ENCODE results near the gene CALCOCO1. TPM values are rescaled to one million over a fixed set of nuclear protein-coding genes. Genes with fewer than 3 reads are reported as not detected.
A peak's percentile ranks its signal among the peaks of the same experiment; 100 is the strongest.

The CALCOCO1 gene
- polyA plus RNA-seq, 5 donors = 98.9 to 176 (median 141) TPM

DNA sequence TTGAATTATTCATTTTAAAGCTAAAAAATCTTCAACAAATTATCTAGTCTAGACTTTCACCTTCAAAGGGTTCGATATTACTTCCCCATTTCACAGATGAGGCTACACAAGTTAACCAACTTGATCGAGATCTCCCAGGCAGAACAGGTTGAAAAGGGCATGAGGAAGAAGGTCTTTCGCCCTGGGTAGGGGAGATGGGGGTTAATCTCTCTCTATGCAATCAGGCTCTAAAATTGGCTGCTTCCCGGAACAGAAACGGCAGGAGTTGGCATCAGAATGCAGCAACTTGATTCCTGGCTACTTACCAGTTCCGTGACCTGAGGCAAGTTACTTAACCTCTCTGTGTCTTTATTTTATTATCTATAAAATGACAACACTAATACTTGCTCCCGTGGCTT, 26.9 kb upstream of the CALCOCO1 start:
- no peak for DNase-seq

DNA sequence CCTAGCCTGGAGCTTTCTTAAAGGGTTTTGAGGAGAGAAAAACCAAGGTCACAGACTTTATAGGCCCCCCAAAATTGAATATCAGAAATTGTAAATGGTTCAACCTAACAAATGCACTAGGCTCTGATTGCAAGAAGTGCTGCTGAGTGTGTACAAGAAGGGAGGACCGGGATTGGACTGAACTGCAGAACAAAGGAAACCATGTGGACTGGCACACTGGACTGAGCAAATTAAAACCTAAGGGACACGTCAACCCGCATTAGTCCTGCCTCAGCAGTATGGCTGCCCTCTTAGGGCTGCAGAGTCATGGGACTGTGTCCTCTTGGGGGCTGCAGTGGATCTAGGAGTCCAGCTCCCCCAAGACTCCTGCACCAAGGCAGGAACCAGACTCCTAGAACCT, 25.4 kb upstream of the CALCOCO1 start:
- no peak for DNase-seq

GRCh38 chr12:53752192-53752601, 24.9 kb upstream of the CALCOCO1 start:
- DNase-seq = no peak

- DNase-seq = no peak
These were observed 24.3 kb upstream of the CALCOCO1 start, which contains the start of gene CISTR for GRCh38 chr12:53751336-53752191. Gene CISTR (minus strand): TSS chr12:53751979.

DNA sequence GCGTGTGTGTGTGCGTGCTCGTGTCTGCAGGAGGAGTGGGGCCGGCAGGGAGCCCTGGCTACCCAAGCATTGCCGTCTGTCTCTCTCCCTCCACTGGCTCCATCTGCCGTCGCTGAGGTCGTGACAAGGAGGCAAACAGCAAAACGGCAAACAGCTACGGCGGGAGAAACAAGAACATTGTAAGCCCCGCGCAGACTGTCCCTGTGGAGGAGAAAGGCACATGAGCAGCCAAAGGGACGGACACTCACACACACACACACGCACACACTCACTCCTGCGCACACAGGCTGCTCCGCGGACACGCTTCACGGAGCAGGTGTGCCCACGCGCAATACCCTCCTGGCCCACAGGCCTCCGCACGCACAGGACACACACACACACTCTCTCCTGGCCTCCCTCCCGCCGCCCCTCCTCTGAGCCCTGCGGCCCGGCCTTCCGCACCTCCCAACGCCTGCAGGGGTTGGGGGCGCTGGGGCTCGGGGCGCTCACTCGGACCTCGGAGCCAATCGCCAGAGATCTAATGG, 23.6 kb upstream of the CALCOCO1 start:
- DNase-seq = peak in 1 of 2 donors; percentile 18

GRCh38 chr12:53749986-53750811, 22.9 kb upstream of the CALCOCO1 start:
- no peak for DNase-seq

DNA sequence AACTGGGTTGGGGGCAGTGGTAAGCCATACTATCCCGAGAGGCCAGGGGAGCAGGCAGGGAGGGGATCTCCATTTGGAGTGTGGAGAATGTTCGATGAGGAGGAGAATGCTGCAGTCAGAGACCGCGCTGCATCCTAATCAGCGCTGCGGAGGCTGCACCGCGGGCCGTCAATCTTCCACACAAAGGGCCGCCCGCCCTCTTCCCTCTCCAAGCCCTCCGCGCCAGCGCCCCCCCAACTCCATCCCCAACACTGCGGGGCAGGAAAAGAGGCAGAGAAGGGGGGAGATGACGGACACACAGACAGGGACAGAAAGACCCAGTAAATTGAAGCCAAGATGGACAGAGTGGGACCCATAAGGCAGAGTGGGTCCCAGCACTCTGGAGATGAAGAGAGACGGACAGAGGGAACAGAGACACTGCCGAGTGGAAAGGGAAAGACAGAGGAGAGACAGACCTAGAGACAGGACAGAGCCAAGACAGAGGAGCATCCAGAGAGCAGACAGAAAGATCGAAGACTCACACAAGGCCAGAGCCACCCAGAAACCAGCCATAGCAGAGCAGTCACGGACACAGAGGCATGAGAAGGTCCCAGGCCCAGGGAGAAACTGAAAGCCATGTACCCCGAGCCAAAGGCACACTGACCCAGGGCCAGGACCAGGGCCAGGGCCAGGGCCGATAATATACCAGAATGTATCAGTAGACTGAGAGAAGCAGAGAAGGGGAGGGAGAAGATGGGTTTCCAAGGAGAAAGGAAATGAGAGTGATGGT, 21.0 kb upstream of the CALCOCO1 start:
- DNase-seq = no peak

DNA sequence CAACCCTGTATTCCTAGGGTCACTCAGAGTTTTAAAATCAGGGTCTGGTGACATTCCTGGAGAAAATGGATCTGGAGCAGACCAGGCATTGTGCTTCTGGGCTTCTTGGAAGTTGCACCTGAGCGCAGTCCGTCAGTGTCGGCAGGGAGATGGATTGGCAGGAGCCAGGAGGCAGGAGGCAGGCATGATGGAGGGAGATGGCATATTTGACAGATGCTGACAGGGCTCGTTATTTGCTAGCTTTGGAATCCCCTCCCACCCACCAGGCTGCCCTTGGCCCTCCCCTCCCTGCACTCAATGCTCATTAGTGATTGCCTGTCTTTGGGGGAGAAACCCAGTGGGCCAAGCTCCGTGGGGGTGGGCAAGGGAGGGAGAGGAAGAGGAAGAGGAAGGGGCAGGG, 19.8 kb upstream of the CALCOCO1 start:
- DNase-seq = no peak

DNA sequence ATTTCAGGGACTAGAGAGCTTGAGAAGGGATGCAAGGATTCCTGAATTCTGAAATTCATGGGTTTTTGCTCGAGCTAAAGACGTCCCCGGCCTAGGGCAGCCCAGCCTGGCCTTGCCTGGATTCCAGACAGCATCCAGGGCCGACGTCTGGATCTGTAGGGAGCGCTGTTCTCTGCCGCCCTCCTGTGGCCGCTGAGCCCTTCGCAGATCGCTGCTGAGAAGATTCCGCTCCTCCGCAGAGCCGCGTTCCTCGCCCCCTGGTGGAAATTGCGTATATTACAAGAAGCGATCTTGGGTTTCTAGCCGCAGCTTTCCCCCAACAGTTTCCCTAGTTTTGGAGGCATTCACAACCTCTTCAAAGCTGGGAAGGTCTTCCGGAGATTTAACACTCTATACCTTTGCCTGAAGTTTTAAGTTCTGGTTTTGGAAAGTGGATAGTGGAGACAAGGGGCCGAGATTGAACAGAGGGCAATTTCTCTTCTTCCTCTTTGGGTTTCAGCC, 19.4 kb upstream of the CALCOCO1 start:
- DNase-seq = peak; percentile 86 to 91

- DNase-seq = no peak
These were observed 17.5 kb upstream of the CALCOCO1 start for GRCh38 chr12:53744751-53745150.

DNA sequence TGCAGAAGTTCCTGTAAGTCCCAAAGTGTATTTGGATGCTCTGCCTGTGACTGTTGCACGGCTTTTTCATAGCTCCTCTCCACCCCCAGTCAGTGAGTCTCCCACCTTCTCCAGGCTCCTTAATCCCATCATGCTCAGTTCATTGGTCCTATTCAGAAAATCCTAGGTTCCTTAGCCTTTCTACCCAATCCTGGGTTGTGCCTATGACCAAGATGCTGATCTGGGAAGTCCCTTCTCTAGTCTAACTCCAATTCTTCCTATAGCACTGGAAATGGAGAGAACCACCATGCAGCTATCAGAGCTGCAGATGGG, 16.8 kb upstream of the CALCOCO1 start:
- no peak for DNase-seq

GRCh38 chr12:53743266-53744129, 16.2 kb upstream of the CALCOCO1 start:
- DNase-seq = peak in 1 of 2 donors; percentile 50

- no peak for DNase-seq
These were observed 12.9 kb upstream of the CALCOCO1 start for GRCh38 chr12:53740130-53740491.

GRCh38 chr12:53739214-53740129, 12.2 kb upstream of the CALCOCO1 start:
- DNase-seq = no peak

DNA sequence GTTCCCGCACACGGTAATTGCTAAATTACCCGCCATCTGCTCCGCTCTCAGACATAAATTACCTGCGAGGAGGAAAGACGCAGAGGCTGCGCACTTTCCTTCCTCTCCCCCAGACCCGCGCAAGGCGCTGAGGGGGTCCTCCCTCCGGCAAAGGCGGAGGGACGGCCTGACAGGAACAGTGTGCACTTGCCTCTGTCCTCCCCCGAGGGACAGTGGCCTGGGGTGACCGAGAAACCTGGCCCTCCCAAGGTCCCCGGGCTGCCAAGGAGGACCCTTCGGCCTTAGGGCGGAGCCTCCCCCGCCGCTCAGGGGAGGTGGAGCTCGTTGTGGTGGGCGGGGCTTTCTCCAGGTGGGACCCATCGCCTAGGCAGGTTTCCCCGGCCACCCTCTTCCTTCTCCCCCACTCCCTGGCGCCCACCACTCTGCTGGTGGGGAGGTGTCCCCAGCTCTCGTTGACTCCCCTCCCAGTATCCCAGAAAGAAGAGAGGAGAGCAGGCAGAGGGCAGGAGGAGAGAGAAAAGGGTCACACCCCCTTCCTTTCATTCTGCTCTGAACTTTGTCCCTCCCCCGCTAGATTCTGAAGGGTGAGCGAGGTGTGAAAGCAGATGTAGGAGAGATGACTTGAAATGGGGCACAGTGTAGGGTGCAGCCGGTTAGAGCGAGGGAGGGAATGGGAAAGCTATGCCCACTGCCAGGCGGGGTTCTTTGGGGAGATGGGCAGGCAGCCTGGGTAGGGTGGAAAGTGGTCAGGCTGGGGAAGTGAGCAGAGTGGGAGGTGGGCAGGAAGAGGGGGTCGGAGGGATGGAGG, 11.4 kb upstream of the CALCOCO1 start:
- no peak for DNase-seq

DNA sequence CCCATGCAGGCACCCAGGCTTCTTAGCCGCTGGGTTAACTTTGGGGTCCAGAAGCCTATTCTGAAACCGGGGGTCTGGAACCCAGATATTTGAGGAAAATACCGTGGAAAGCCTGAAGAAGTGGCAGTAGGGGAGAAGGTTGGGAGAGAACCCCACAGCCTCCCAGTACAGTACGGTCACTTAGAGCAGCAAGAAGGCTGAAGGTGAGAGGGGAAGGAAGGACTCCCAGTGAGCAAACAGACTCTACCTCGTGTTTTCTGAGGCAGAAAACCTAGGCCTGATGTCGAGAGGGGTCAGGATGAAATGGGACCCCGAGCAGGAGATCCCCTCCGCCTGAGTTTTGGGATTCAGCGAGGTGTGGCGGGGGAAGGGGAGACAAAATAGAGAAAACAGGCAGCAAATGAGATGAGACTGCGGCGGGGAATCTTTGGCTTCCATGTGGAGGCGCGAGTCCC, 10.7 kb upstream of the CALCOCO1 start:
- DNase-seq = no peak

- DNase-seq = no peak
These were observed 10.0 kb upstream of the CALCOCO1 start for GRCh38 chr12:53737093-53737808.

GRCh38 chr12:53736592-53736991, 9.3 kb upstream of the CALCOCO1 start:
- DNase-seq = no peak
